ENCODE results near the gene WDR76. TPM values are rescaled to one million over a fixed set of nuclear protein-coding genes. Genes with fewer than 3 reads are reported as not detected.
"Not testable (repeated sequence)": the region's sequence is repeated elsewhere in the genome, so short reads cannot be mapped to it uniquely, and the experiment has no call there.

Gene WDR76
- total RNA-seq: 6.6 and 10.5 TPM in 2 replicates

- DNase-seq (ENCODE audit: low read depth in 2 of 2): peak in 1 of 2 donors; percentile 81
Observed at GRCh38 chr15:43826508-43827341, at the start of gene WDR76. WDR76 (plus strand) TSS chr15:43827002; CDS start chr15:43827033, 31 bp downstream.

GRCh38 chr15:43777267-43777914, 49.4 kb upstream of the WDR76 start:
- DNase-seq (ENCODE audit: low read depth in 2 of 2): peak; percentile 60 to 77

- DNase-seq (ENCODE audit: low read depth in 2 of 2): no peak
Observed at GRCh38 chr15:43779016-43779415, 47.8 kb upstream of the WDR76 start.

- no peak for DNase-seq (ENCODE audit: low read depth in 2 of 2)
Observed at GRCh38 chr15:43789409-43789808, 37.4 kb upstream of the WDR76 start.

- peak; percentile 98 to 100 for DNase-seq (ENCODE audit: low read depth in 2 of 2)
Observed at GRCh38 chr15:43791993-43792760, 34.6 kb upstream of the WDR76 start, which contains the start of gene SERF2. SERF2 (plus strand) TSS chr15:43792320; CDS start chr15:43792377, 57 bp downstream.

- peak in 1 of 2 donors; percentile 48 for DNase-seq (ENCODE audit: low read depth in 2 of 2)
Observed at GRCh38 chr15:43792761-43793476, 33.9 kb upstream of the WDR76 start.

GRCh38 chr15:43793647-43794046, 33.2 kb upstream of the WDR76 start:
- no peak for DNase-seq (ENCODE audit: low read depth in 2 of 2)

- DNase-seq (ENCODE audit: low read depth in 2 of 2): peak in 1 of 2 donors; percentile 38
Observed at GRCh38 chr15:43794269-43795037, 32.3 kb upstream of the WDR76 start.

GRCh38 chr15:43795197-43795596, 31.6 kb upstream of the WDR76 start:
- no peak for DNase-seq (ENCODE audit: low read depth in 2 of 2)

GRCh38 chr15:43795997-43796396, 30.8 kb upstream of the WDR76 start:
- DNase-seq (ENCODE audit: low read depth in 2 of 2): no peak

- DNase-seq (ENCODE audit: low read depth in 2 of 2): no peak
Observed at GRCh38 chr15:43796566-43796965, 30.2 kb upstream of the WDR76 start.

GRCh38 chr15:43799209-43799944, 27.4 kb upstream of the WDR76 start:
- peak in 1 of 2 donors; percentile 5 for DNase-seq (ENCODE audit: low read depth in 2 of 2)

GRCh38 chr15:43799945-43800285, 26.9 kb upstream of the WDR76 start, which contains the start of gene SERINC4:
SERINC4 (minus strand) TSS chr15:43800220; CDS start chr15:43799986, 234 bp downstream.
- peak in 1 of 2 donors; percentile 3 for DNase-seq (ENCODE audit: low read depth in 2 of 2)

GRCh38 chr15:43800286-43801141, 26.3 kb upstream of the WDR76 start, which contains the start of gene HYPK:
HYPK (plus strand) TSS chr15:43800599; CDS start chr15:43800623, 24 bp downstream.
- peak; percentile 56 to 90 for DNase-seq (ENCODE audit: low read depth in 2 of 2)

GRCh38 chr15:43802676-43803075, 24.1 kb upstream of the WDR76 start:
- DNase-seq (ENCODE audit: low read depth in 2 of 2): not testable (repeated sequence)

GRCh38 chr15:43808435-43808950, 18.3 kb upstream of the WDR76 start:
- DNase-seq (ENCODE audit: low read depth in 2 of 2): no peak

- no peak for DNase-seq (ENCODE audit: low read depth in 2 of 2)
Observed at GRCh38 chr15:43808960-43809678, 17.7 kb upstream of the WDR76 start.

GRCh38 chr15:43815064-43815463, 11.7 kb upstream of the WDR76 start:
- DNase-seq (ENCODE audit: low read depth in 2 of 2): not testable (repeated sequence)
